H1 (cell line): ENCODE results near the gene OR56A5. TPM values are rescaled to one million over a fixed set of nuclear protein-coding genes. Genes with fewer than 3 reads are reported as not detected.

ENCODE experiments used
- CREB1 ChIP-seq: IDR thresholded peaks from 2 replicates; pipeline ENCODE4 v1.6.1; 2012; ENCODE audit warnings: inconsistent platforms
- FOSL1 ChIP-seq: IDR thresholded peaks from 2 replicates; pipeline ENCODE4 v1.6.1; 2011; ENCODE audit warnings: mild to moderate bottlenecking, low read depth, low read length, moderate library complexity; ENCODE audit not compliant: insufficient read depth
- JUN ChIP-seq: IDR thresholded peaks from 2 replicates; pipeline ENCODE4 v1.6.1; 2011; ENCODE audit warnings: low read depth, mild to moderate bottlenecking, improper control_type of control experiment, low read length
- RFX5 ChIP-seq: IDR thresholded peaks from 2 replicates; pipeline ENCODE4 v1.6.1; 2011; ENCODE audit warnings: low read depth, low read length, improper control_type of control experiment, borderline replicate concordance
- SP1 ChIP-seq: IDR thresholded peaks from 2 replicates; pipeline ENCODE4 v1.6.1; 2011; ENCODE audit warnings: low read depth, low read length
- SRF ChIP-seq: IDR thresholded peaks from 2 replicates; pipeline ENCODE4 v1.6.1; 2011; ENCODE audit warnings: mild to moderate bottlenecking, low read depth, low read length, moderate library complexity
- SUZ12 ChIP-seq: fragments of 200-600 bp; sonication (generic); IDR thresholded peaks from 2 replicates; pipeline ENCODE4 v1.6.1; 2012; ENCODE audit warnings: mild to moderate bottlenecking, inconsistent platforms, low read length, moderate library complexity, mixed read lengths
- polyA plus RNA-seq, 7 experiments: library from polyadenylated mRNA; depleted of rRNA in 3 of 7; stranded (reverse) in 5 of 7; unstranded in 2 of 7; fragments of >200 nt in 5 of 7; fragments of 200-250 nt in 2 of 7; gene quantifications; 1 replicate in 5 of 7; 2 replicates in 1 of 7; 4 replicates in 1 of 7; pipeline versions ENCODE4 v1.2.1 to v1.2.3, GENCODE V29; 2011 to 2013; ENCODE audit warnings: missing spikeins in 2 of 7, mixed read lengths in 2 of 7
- total RNA-seq: library from RNA; stranded (reverse); fragmentation: NEBNext Ultra II Directional; extraction: Animal tissue kit (Norgen Biotek cat#: 25700); gene quantifications from 2 replicates; pipeline ENCODE4 v1.2.1, GENCODE V29; 2021
- TF ChIP-seq, protein P1 (sequence below): fragments of 300-600 bp; sonication (generic); IDR thresholded peaks from 2 replicates; pipeline ENCODE4 v1.7.1; 2012; ENCODE audit warnings: low read length, moderate library complexity, mild to moderate bottlenecking, inconsistent platforms; ENCODE audit not compliant: insufficient replicate concordance
- TF ChIP-seq, protein P2 (sequence below): IDR thresholded peaks from 2 replicates; pipeline ENCODE4 v1.6.1; 2011; ENCODE audit warnings: low read depth, mild to moderate bottlenecking, low read length; ENCODE audit not compliant: insufficient read depth
- TF ChIP-seq, protein P3 (sequence below): IDR thresholded peaks from 2 replicates; pipeline ENCODE4 v1.6.1; 2012; ENCODE audit warnings: inconsistent platforms

Gene OR56A5
- total and polyA plus RNA-seq, 2 of the 8 experiments (the other 6 are each of a cell fraction or from before 2014, with no cell fraction given) = 0.14 TPM; not detected in 1

DNA sequence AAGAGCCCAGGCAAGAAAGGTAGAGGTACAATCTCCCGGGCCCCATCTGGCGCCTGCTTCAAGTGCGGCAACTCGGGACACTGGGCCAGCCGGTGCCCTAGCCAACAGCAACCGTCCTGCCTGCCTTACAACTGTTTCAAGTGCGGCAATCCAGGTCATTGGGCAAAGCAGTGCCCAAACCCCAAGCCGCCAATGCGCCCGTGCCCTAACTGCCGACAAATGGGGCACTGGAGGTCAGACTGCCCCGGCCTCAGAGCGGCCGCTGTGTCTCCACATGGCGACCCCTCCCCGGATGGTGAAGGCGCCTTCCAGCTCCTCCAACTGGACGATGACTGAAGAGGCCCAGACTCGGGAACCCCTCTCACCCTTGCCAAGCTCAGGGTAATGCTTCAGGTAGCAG lies 37.7 kb downstream of the OR56A5 start (continued):
- TF ChIP-seq, protein P1, sequence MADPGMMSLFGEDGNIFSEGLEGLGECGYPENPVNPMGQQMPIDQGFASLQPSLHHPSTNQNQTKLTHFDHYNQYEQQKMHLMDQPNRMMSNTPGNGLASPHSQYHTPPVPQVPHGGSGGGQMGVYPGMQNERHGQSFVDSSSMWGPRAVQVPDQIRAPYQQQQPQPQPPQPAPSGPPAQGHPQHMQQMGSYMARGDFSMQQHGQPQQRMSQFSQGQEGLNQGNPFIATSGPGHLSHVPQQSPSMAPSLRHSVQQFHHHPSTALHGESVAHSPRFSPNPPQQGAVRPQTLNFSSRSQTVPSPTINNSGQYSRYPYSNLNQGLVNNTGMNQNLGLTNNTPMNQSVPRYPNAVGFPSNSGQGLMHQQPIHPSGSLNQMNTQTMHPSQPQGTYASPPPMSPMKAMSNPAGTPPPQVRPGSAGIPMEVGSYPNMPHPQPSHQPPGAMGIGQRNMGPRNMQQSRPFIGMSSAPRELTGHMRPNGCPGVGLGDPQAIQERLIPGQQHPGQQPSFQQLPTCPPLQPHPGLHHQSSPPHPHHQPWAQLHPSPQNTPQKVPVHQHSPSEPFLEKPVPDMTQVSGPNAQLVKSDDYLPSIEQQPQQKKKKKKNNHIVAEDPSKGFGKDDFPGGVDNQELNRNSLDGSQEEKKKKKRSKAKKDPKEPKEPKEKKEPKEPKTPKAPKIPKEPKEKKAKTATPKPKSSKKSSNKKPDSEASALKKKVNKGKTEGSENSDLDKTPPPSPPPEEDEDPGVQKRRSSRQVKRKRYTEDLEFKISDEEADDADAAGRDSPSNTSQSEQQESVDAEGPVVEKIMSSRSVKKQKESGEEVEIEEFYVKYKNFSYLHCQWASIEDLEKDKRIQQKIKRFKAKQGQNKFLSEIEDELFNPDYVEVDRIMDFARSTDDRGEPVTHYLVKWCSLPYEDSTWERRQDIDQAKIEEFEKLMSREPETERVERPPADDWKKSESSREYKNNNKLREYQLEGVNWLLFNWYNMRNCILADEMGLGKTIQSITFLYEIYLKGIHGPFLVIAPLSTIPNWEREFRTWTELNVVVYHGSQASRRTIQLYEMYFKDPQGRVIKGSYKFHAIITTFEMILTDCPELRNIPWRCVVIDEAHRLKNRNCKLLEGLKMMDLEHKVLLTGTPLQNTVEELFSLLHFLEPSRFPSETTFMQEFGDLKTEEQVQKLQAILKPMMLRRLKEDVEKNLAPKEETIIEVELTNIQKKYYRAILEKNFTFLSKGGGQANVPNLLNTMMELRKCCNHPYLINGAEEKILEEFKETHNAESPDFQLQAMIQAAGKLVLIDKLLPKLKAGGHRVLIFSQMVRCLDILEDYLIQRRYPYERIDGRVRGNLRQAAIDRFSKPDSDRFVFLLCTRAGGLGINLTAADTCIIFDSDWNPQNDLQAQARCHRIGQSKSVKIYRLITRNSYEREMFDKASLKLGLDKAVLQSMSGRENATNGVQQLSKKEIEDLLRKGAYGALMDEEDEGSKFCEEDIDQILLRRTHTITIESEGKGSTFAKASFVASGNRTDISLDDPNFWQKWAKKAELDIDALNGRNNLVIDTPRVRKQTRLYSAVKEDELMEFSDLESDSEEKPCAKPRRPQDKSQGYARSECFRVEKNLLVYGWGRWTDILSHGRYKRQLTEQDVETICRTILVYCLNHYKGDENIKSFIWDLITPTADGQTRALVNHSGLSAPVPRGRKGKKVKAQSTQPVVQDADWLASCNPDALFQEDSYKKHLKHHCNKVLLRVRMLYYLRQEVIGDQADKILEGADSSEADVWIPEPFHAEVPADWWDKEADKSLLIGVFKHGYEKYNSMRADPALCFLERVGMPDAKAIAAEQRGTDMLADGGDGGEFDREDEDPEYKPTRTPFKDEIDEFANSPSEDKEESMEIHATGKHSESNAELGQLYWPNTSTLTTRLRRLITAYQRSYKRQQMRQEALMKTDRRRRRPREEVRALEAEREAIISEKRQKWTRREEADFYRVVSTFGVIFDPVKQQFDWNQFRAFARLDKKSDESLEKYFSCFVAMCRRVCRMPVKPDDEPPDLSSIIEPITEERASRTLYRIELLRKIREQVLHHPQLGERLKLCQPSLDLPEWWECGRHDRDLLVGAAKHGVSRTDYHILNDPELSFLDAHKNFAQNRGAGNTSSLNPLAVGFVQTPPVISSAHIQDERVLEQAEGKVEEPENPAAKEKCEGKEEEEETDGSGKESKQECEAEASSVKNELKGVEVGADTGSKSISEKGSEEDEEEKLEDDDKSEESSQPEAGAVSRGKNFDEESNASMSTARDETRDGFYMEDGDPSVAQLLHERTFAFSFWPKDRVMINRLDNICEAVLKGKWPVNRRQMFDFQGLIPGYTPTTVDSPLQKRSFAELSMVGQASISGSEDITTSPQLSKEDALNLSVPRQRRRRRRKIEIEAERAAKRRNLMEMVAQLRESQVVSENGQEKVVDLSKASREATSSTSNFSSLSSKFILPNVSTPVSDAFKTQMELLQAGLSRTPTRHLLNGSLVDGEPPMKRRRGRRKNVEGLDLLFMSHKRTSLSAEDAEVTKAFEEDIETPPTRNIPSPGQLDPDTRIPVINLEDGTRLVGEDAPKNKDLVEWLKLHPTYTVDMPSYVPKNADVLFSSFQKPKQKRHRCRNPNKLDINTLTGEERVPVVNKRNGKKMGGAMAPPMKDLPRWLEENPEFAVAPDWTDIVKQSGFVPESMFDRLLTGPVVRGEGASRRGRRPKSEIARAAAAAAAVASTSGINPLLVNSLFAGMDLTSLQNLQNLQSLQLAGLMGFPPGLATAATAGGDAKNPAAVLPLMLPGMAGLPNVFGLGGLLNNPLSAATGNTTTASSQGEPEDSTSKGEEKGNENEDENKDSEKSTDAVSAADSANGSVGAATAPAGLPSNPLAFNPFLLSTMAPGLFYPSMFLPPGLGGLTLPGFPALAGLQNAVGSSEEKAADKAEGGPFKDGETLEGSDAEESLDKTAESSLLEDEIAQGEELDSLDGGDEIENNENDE = no peak
- TF ChIP-seq JUN (no peak), CREB1 (no peak), FOSL1 (no peak), RFX5 (no peak), SUZ12 (no peak), SRF (no peak), SP1 (no peak)
- TF ChIP-seq, protein P2, sequence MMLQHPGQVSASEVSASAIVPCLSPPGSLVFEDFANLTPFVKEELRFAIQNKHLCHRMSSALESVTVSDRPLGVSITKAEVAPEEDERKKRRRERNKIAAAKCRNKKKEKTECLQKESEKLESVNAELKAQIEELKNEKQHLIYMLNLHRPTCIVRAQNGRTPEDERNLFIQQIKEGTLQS = no peak
- TF ChIP-seq, protein P3, sequence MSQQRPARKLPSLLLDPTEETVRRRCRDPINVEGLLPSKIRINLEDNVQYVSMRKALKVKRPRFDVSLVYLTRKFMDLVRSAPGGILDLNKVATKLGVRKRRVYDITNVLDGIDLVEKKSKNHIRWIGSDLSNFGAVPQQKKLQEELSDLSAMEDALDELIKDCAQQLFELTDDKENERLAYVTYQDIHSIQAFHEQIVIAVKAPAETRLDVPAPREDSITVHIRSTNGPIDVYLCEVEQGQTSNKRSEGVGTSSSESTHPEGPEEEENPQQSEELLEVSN = no peak
